OCI-LY1 (cell line): ENCODE results near the gene MUC5AC.

Source experiments
- H2AFZ ChIP-seq: fragments of 200-600 bp; sonication (generic), shearing (Covaris generic); 2 replicates; pipeline ENCODE4 v1.6.0; 2014; ENCODE audit warnings: antibody characterized with exemption, mild to moderate bottlenecking, low read length
- H3F3A ChIP-seq: fragments of 200-600 bp; sonication (generic), shearing (Covaris generic); 2 replicates; pipeline ENCODE4 v1.6.0; 2014; ENCODE audit warnings: mild to moderate bottlenecking, antibody characterized with exemption, low read length, moderate library complexity; ENCODE audit not compliant: insufficient read depth
- H3K27ac ChIP-seq: fragments of 200-600 bp; sonication (generic); 2 replicates; pipeline ENCODE4 v1.5.1; 2014; ENCODE audit warnings: low read length, mixed run types, mild to moderate bottlenecking, low read depth; ENCODE audit not compliant: poor library complexity, severe bottlenecking
- H3K27me3 ChIP-seq: fragments of 200-600 bp; sonication (generic); 2 replicates; pipeline ENCODE4 v1.6.0; 2014; ENCODE audit warnings: antibody characterized with exemption, mild to moderate bottlenecking, low read length, moderate library complexity; ENCODE audit not compliant: insufficient read depth
- H3K36me3 ChIP-seq: fragments of 200-600 bp; sonication (generic); 2 replicates; pipeline ENCODE4 v1.6.1; 2014; ENCODE audit warnings: mild to moderate bottlenecking, antibody characterized with exemption, low read length, moderate library complexity, mixed read lengths; ENCODE audit not compliant: insufficient read depth
- H3K4me1 ChIP-seq: fragments of 200-600 bp; sonication (generic); 2 replicates; pipeline ENCODE4 v1.5.1; 2014; ENCODE audit warnings: mild to moderate bottlenecking, low read length, moderate library complexity; ENCODE audit not compliant: insufficient read depth, severe bottlenecking
- H3K4me2 ChIP-seq: fragments of 200-600 bp; sonication (generic), shearing (Covaris generic); 2 replicates; pipeline ENCODE4 v1.6.1; 2014; ENCODE audit warnings: low read length
- H3K4me3 ChIP-seq: fragments of 200-600 bp; sonication (generic); 2 replicates; pipeline ENCODE4 v1.5.1; 2014; ENCODE audit warnings: low read length, low read depth, mild to moderate bottlenecking, mixed read lengths; ENCODE audit not compliant: poor library complexity, severe bottlenecking
- H3K79me2 ChIP-seq: fragments of 200-600 bp; shearing (Covaris generic); 2 replicates; pipeline ENCODE4 v1.6.1; 2016; ENCODE audit warnings: mixed run types, low read length, mixed read lengths; ENCODE audit not compliant: insufficient read depth
- H3K9ac ChIP-seq: fragments of 200-600 bp; sonication (generic), shearing (Covaris generic); 2 replicates; pipeline ENCODE4 v1.6.1; 2014; ENCODE audit warnings: mild to moderate bottlenecking, low read length, mixed read lengths
- H3K9me2 ChIP-seq: fragments of 200-600 bp; sonication (generic), shearing (Covaris generic); 2 replicates; pipeline ENCODE4 v1.6.1; 2014; ENCODE audit warnings: low read depth, mild to moderate bottlenecking, low read length, mixed read lengths
- H3K9me3 ChIP-seq: fragments of 200-600 bp; shearing (Covaris generic); 2 replicates; pipeline ENCODE4 v1.6.1; 2014; ENCODE audit warnings: low read length, mixed read lengths
- H4K20me1 ChIP-seq: fragments of 200-600 bp; sonication (generic), shearing (Covaris generic); 2 replicates; pipeline ENCODE4 v1.6.0; 2016; ENCODE audit warnings: mild to moderate bottlenecking, low read length; ENCODE audit not compliant: insufficient read depth
- EZH2 ChIP-seq: fragments of 200-600 bp; sonication (generic), shearing (Covaris generic); IDR thresholded peaks from 2 replicates; pipeline ENCODE4 v1.8.0; 2017; ENCODE audit warnings: borderline replicate concordance, mixed run types, mild to moderate bottlenecking, antibody characterized with exemption, low read length, moderate library complexity, mixed read lengths
- TF ChIP-seq, protein P1 (sequence below): fragments of 200-600 bp; sonication (generic), shearing (Covaris generic); IDR thresholded peaks from 2 replicates; pipeline ENCODE4 v1.5.1; 2017; ENCODE audit warnings: mild to moderate bottlenecking, antibody characterized with exemption, low read length, moderate library complexity, mixed read lengths

The MUC5AC gene

DNA sequence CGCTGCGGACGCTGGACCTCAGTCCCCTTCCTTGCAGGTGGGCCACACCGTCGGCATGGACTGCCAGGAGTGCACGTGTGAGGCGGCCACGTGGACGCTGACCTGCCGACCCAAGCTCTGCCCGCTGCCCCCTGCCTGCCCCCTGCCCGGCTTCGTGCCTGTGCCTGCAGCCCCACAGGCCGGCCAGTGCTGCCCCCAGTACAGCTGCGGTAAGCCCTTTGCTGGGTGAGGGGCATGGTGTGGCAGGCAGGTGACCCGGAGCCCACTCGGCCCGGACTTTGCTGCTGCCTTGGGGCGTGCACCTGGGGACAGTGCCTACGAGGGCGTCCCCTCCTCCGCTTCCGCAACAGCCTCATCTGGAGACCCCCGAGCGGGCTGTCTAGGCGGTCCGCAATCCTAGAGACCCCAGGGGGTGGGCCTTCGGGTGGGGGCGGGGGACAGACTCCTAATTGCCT is 39.7 kb downstream of the MUC5AC start:
- H3K9me3 ChIP-seq = no peaks in the 10 kb centered on the region
- no peaks in the 10 kb centered on the region for H3K9me2 ChIP-seq
- no peaks in the 10 kb centered on the region for H3K79me2 ChIP-seq
- no peak overlapping the region for H3K4me3 ChIP-seq
- H3K27me3 ChIP-seq = peaks cover 4% of the 10 kb centered on the region
- H3K27ac ChIP-seq = no peak overlapping the region
- no peak overlapping the region for H3K9ac ChIP-seq
- no peak for TF ChIP-seq EZH2
- TF ChIP-seq, protein P1, sequence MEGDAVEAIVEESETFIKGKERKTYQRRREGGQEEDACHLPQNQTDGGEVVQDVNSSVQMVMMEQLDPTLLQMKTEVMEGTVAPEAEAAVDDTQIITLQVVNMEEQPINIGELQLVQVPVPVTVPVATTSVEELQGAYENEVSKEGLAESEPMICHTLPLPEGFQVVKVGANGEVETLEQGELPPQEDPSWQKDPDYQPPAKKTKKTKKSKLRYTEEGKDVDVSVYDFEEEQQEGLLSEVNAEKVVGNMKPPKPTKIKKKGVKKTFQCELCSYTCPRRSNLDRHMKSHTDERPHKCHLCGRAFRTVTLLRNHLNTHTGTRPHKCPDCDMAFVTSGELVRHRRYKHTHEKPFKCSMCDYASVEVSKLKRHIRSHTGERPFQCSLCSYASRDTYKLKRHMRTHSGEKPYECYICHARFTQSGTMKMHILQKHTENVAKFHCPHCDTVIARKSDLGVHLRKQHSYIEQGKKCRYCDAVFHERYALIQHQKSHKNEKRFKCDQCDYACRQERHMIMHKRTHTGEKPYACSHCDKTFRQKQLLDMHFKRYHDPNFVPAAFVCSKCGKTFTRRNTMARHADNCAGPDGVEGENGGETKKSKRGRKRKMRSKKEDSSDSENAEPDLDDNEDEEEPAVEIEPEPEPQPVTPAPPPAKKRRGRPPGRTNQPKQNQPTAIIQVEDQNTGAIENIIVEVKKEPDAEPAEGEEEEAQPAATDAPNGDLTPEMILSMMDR = no peak
- H3F3A ChIP-seq = no peaks in the 10 kb centered on the region
- no peaks in the 10 kb centered on the region for H3K4me1 ChIP-seq
- H4K20me1 ChIP-seq = no peaks in the 10 kb centered on the region
- H3K4me2 ChIP-seq = no peak overlapping the region
- no peak overlapping the region for H2AFZ ChIP-seq
- H3K36me3 ChIP-seq = no peaks in the 10 kb centered on the region

- H3K4me3 ChIP-seq = no peak overlapping the region
- H3K9ac ChIP-seq = no peak overlapping the region
- no peak overlapping the region for H3K27ac ChIP-seq
- no peaks in the 10 kb centered on the region for H3K36me3 ChIP-seq
- H3K4me2 ChIP-seq = no peak overlapping the region
- H2AFZ ChIP-seq = no peak overlapping the region
- no peaks in the 10 kb centered on the region for H3K9me3 ChIP-seq
- no peak for TF ChIP-seq EZH2
- TF ChIP-seq, protein P1 = no peak
- H3K27me3 ChIP-seq = peaks cover 4% of the 10 kb centered on the region
- H3K9me2 ChIP-seq = no peaks in the 10 kb centered on the region
- H3K79me2 ChIP-seq = no peaks in the 10 kb centered on the region
- H4K20me1 ChIP-seq = no peaks in the 10 kb centered on the region
- H3F3A ChIP-seq = no peaks in the 10 kb centered on the region
- H3K4me1 ChIP-seq = no peaks in the 10 kb centered on the region
These were observed 40.3 kb downstream of the MUC5AC start for GRCh38 chr11:1197886-1198560.

DNA sequence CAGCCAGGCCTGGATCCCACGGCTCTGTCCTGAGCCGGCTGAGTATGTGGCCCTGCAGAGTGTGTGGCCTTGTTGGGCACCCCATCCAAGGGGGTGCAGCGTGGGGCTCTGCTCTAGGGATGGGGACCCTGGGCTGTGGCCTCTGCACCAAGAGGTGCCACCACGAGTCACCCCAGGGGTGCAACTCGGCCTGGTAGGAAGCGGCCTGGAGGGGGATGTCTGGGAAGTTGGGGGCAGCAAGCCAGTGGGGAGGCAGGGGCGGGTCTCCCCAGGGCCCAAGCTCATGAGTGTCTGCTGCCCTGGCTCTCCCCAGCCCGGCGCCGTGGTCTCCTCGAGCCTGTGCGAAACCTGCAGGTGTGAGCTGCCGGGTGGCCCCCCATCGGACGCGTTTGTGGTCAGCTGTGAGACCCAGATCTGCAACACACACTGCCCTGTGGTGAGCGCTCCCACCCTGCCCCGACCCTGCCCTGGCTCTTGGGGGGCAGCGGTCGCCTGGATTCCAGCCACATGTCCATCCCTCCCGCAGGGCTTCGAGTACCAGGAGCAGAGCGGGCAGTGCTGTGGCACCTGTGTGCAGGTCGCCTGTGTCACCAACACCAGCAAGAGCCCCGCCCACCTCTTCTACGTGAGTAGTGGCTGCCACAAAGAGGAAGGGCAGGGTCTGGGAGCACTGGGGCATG is 40.9 kb downstream of the MUC5AC start:
- H3K4me2 ChIP-seq = no peak overlapping the region
- H3K79me2 ChIP-seq = no peaks in the 10 kb centered on the region
- H3K27me3 ChIP-seq = peaks cover 4% of the 10 kb centered on the region
- no peaks in the 10 kb centered on the region for H3K4me1 ChIP-seq
- no peak overlapping the region for H2AFZ ChIP-seq
- H3K9me2 ChIP-seq = no peaks in the 10 kb centered on the region
- no peak overlapping the region for H3K27ac ChIP-seq
- no peaks in the 10 kb centered on the region for H3K36me3 ChIP-seq
- no peak overlapping the region for H3K4me3 ChIP-seq
- no peak for TF ChIP-seq EZH2
- TF ChIP-seq, protein P1 = no peak
- no peaks in the 10 kb centered on the region for H3K9me3 ChIP-seq
- H4K20me1 ChIP-seq = no peaks in the 10 kb centered on the region
- no peaks in the 10 kb centered on the region for H3F3A ChIP-seq
- H3K9ac ChIP-seq = no peak overlapping the region
